Ishikawa (cell line): ENCODE measurements around the gene TIMP3.

ENCODE experiments used
- CEBPB ChIP-seq: IDR thresholded peaks from 2 replicates; pipeline ENCODE4 v1.6.1; 2012
- CREB1 ChIP-seq: IDR thresholded peaks from 2 replicates; pipeline ENCODE4 v1.6.1; 2012; ENCODE audit warnings: low read depth
- EGR1 ChIP-seq: IDR thresholded peaks from 2 replicates; pipeline ENCODE4 v1.6.1; 2012
- EP300 ChIP-seq: IDR thresholded peaks from 2 replicates; pipeline ENCODE4 v1.6.1; 2012; ENCODE audit warnings: borderline replicate concordance
- FOXM1 ChIP-seq: IDR thresholded peaks from 2 replicates; pipeline ENCODE4 v1.6.1; 2012; ENCODE audit warnings: low read depth, borderline replicate concordance
- NFIC ChIP-seq: IDR thresholded peaks from 2 replicates; pipeline ENCODE4 v1.6.1; 2012
- RAD21 ChIP-seq: IDR thresholded peaks from 2 replicates; pipeline ENCODE4 v1.6.1; 2012; ENCODE audit warnings: low read depth
- TAF1 ChIP-seq: IDR thresholded peaks from 2 replicates; pipeline ENCODE4 v1.6.1; 2012; ENCODE audit warnings: low read depth, mild to moderate bottlenecking
- TCF12 ChIP-seq: IDR thresholded peaks from 2 replicates; pipeline ENCODE4 v1.6.1; 2012; ENCODE audit warnings: low read depth
- TEAD4 ChIP-seq: IDR thresholded peaks from 2 replicates; pipeline ENCODE4 v1.6.1; 2012
- YY1 ChIP-seq: IDR thresholded peaks from 2 replicates; pipeline ENCODE4 v1.6.1; 2012; ENCODE audit warnings: low read depth
- ZBTB7A ChIP-seq: IDR thresholded peaks from 2 replicates; pipeline ENCODE4 v1.6.1; 2012; ENCODE audit warnings: low read depth
- TF ChIP-seq, protein P1 (sequence below): IDR thresholded peaks from 2 replicates; pipeline ENCODE4 v1.6.1; 2012
- TF ChIP-seq, protein P2 (sequence below): IDR thresholded peaks from 2 replicates; pipeline ENCODE4 v1.6.1; 2012; ENCODE audit warnings: low read depth, mild to moderate bottlenecking
- TF ChIP-seq, protein P3 (sequence below): IDR thresholded peaks from 2 replicates; pipeline ENCODE4 v1.6.1; 2012

The TIMP3 gene

DNA sequence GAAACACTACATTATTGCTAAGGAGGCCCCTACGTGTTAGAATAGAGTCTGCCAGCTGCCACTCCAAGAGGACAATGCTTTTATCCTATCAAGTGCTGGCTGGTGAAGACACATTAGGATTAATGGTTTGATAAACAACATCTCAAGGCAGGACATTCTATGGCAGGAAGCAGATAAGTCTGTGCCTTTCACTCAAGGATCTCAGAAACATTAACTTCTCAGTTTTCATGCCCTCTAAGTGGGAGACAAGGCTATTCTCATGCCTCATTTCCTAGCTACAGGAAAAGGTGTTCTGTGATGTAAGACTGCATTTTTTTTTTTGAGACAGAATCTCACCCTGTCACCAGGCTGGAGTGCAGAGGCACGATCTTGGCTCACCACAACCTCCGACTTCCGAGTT lies 23.5 kb upstream of the TIMP3 start:
- TF ChIP-seq, protein P1, sequence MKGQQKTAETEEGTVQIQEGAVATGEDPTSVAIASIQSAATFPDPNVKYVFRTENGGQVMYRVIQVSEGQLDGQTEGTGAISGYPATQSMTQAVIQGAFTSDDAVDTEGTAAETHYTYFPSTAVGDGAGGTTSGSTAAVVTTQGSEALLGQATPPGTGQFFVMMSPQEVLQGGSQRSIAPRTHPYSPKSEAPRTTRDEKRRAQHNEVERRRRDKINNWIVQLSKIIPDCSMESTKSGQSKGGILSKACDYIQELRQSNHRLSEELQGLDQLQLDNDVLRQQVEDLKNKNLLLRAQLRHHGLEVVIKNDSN: no peak
- TF ChIP-seq, protein P2, sequence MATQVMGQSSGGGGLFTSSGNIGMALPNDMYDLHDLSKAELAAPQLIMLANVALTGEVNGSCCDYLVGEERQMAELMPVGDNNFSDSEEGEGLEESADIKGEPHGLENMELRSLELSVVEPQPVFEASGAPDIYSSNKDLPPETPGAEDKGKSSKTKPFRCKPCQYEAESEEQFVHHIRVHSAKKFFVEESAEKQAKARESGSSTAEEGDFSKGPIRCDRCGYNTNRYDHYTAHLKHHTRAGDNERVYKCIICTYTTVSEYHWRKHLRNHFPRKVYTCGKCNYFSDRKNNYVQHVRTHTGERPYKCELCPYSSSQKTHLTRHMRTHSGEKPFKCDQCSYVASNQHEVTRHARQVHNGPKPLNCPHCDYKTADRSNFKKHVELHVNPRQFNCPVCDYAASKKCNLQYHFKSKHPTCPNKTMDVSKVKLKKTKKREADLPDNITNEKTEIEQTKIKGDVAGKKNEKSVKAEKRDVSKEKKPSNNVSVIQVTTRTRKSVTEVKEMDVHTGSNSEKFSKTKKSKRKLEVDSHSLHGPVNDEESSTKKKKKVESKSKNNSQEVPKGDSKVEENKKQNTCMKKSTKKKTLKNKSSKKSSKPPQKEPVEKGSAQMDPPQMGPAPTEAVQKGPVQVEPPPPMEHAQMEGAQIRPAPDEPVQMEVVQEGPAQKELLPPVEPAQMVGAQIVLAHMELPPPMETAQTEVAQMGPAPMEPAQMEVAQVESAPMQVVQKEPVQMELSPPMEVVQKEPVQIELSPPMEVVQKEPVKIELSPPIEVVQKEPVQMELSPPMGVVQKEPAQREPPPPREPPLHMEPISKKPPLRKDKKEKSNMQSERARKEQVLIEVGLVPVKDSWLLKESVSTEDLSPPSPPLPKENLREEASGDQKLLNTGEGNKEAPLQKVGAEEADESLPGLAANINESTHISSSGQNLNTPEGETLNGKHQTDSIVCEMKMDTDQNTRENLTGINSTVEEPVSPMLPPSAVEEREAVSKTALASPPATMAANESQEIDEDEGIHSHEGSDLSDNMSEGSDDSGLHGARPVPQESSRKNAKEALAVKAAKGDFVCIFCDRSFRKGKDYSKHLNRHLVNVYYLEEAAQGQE: no peak
- TF ChIP-seq TCF12 (no peak), YY1 (no peak), CREB1 (no peak), RAD21 (no peak), EGR1 (no peak), EP300 (no peak), TAF1 (no peak), TEAD4 (no peak), ZBTB7A (no peak), CEBPB (no peak), NFIC (no peak), FOXM1 (no peak)
- TF ChIP-seq, protein P3, sequence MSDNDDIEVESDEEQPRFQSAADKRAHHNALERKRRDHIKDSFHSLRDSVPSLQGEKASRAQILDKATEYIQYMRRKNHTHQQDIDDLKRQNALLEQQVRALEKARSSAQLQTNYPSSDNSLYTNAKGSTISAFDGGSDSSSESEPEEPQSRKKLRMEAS: no peak

DNA sequence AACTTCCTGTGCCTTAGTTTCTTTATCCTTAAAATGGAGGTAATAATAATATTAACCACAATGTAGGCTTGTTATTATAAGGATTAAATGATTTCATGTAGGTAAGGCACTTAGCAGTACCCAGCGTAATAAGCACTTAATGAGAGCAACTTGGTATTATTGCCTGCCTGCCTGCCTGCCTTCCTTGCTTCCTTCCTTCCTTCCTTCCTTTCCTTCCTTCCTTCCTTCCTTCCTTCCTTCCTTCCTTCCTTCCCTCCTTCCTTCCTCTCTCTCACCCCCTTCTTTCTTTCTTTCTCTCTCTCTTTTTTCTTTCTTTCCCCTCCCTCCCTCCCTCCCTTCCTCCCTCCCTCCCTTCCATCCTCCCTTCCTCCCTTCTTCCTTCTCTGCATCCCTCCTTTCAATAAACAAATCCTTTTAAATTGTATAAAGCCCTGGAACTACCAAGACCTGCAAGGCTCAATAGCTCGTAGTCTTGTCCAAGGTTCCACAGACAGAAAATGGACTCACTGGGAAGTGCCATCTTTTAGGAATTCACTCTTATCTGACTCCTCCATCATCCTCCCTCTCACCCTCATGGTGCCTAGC lies 20.7 kb upstream of the TIMP3 start:
- TF ChIP-seq EGR1: no peak
- no peak for TF ChIP-seq ZBTB7A
- no peak for TF ChIP-seq RAD21
- TF ChIP-seq TCF12: no peak
- TF ChIP-seq TEAD4: no peak
- TF ChIP-seq CEBPB: no peak
- TF ChIP-seq, protein P2: no peak
- TF ChIP-seq, protein P3: no peak
- no peak for TF ChIP-seq YY1
- TF ChIP-seq NFIC: no peak
- no peak for TF ChIP-seq CREB1
- TF ChIP-seq FOXM1: no peak

DNA sequence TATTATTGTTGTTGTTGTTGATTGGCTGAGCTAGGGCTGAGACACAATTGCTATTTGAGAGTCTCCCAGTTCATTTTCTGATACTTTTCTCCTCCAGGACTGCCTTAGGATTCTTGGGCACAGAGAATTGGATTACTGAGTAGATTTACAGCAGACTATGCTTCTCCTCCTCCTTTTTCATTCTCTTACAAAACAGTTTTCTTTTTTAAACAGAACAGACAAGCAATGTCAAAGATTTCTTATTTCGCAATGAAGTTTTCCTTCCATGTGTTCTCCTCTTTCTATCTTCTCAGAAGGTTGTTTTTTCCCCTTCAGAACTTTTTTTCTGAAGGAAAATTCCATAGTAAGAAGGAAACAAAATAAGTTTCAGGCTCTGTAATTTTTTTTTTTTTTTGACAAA lies 19.8 kb upstream of the TIMP3 start:
- TF ChIP-seq, protein P1: no peak
- no peak for TF ChIP-seq ZBTB7A
- TF ChIP-seq, protein P3: no peak

DNA sequence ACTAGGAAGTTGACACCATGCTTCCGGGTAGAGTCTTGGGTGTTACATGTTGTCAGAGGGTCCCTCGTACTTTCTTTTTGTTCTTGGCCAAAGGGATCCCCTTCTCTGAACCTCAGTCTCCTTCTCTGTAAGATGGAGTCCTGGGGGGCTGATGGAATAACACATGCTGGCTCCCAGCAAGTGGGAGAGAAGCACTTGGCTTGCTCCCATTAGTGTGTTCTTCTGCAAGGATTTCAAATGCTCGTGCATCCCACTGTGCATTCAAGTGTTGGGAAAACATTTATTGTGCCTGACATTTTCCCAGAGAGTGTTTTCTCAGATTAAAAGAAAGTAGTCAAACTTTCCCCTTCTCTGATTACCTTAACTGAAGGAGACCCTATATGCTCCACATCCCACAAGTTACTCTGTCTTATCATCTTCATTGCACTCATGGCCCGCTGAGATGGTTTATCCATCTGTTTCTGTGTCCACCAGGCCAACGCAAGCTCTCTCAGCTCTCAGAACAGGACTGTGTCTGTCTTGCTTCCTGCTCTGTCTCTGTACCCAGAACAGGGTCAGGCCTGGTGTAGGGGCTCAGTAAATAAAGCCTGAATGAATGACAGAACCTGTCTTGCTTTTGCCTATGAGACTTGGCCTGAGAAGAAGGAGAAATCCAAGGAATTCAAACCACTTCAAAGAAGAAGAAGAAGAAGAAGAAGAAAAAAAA lies 16.0 kb upstream of the TIMP3 start:
- TF ChIP-seq, protein P3: no peak
- TF ChIP-seq, protein P1: no peak
- TF ChIP-seq TCF12: no peak
- no peak for TF ChIP-seq ZBTB7A
- no peak for TF ChIP-seq TAF1
- TF ChIP-seq, protein P2: no peak
- no peak for TF ChIP-seq YY1
- no peak for TF ChIP-seq EP300
- TF ChIP-seq CREB1: no peak
- no peak for TF ChIP-seq FOXM1
- TF ChIP-seq CEBPB: no peak
- no peak for TF ChIP-seq TEAD4
- no peak for TF ChIP-seq EGR1
- TF ChIP-seq NFIC: no peak
- TF ChIP-seq RAD21: no peak
